ENCODE results near the gene OR1J1. TPM values are rescaled to one million over a fixed set of nuclear protein-coding genes. Genes with fewer than 3 reads are reported as not detected.

The OR1J1 gene
- total and polyA plus RNA-seq, 2 donors (not counting 1 experiment from before 2014, with no cell fraction given): not detected

GRCh38 chr9:122479062-122479461, 1.3 kb upstream of the OR1J1 start:
- no peak for TF ChIP-seq EZH2 (IDR thresholded peaks at IDR 0.05; ENCODE audit: low read length, missing control alignments)
- no peak for TF ChIP-seq CTCF (conservative IDR thresholded peaks at IDR 0.05 in 1 of 2, IDR thresholded peaks at IDR 0.05 in 1 of 2; ENCODE audit: low read depth in 1 of 2, low read length in 2 of 2)
- H3K9ac ChIP-seq (ENCODE audit: insufficient read depth, low read length): no peak overlapping the region
- H3K27ac ChIP-seq (ENCODE audit: insufficient read depth, low read length): no peak overlapping the region
- no peak overlapping the region for H2AFZ ChIP-seq (ENCODE audit: low read length)
- no peak overlapping the region for H3K4me3 ChIP-seq (replicated peaks in 1 of 4; ENCODE audit: control extremely low read depth in 1 of 4, insufficient read depth in 1 of 4, low read depth in 3 of 4, low read length in 4 of 4)
- H3K4me1 ChIP-seq (ENCODE audit: control insufficient read depth, extremely low read depth, insufficient read depth, low read length): no peaks in the 10 kb centered on the region
- H4K20me1 ChIP-seq (ENCODE audit: control insufficient read depth, extremely low read depth, insufficient read depth, low read length): no peaks in the 10 kb centered on the region
- no peaks in the 10 kb centered on the region for H3K9me3 ChIP-seq (ENCODE audit: control insufficient read depth, insufficient read depth, low read depth, low read length)
- no peaks in the 10 kb centered on the region for H3K79me2 ChIP-seq (ENCODE audit: control insufficient read depth, insufficient read depth, low read length)
- H3K36me3 ChIP-seq (ENCODE audit: control insufficient read depth, insufficient read depth, low read length): no peaks in the 10 kb centered on the region
- H3K27me3 ChIP-seq (ENCODE audit: control insufficient read depth, insufficient read depth, low read length): no peaks in the 10 kb centered on the region
- no peak for DNase-seq (ENCODE audit: low read depth in 2 of 2)
- no peak overlapping the region for H3K4me2 ChIP-seq (ENCODE audit: extremely low read depth, insufficient read depth, low read length)

GRCh38 chr9:122477346-122477745, 380 bp downstream of the OR1J1 start:
- H3K27ac ChIP-seq (ENCODE audit: insufficient read depth, low read length): no peak overlapping the region
- no peak overlapping the region for H2AFZ ChIP-seq (ENCODE audit: low read length)
- H3K4me3 ChIP-seq (replicated peaks in 1 of 4; ENCODE audit: control extremely low read depth in 1 of 4, insufficient read depth in 1 of 4, low read depth in 3 of 4, low read length in 4 of 4): no peak overlapping the region
- TF ChIP-seq EZH2 (IDR thresholded peaks at IDR 0.05; ENCODE audit: low read length, missing control alignments) (no peak), CTCF (conservative IDR thresholded peaks at IDR 0.05 in 1 of 2, IDR thresholded peaks at IDR 0.05 in 1 of 2; ENCODE audit: low read depth in 1 of 2, low read length in 2 of 2) (no peak)
- H3K4me1 ChIP-seq (ENCODE audit: control insufficient read depth, extremely low read depth, insufficient read depth, low read length): no peaks in the 10 kb centered on the region
- no peak overlapping the region for H3K4me2 ChIP-seq (ENCODE audit: extremely low read depth, insufficient read depth, low read length)
- no peaks in the 10 kb centered on the region for H3K79me2 ChIP-seq (ENCODE audit: control insufficient read depth, insufficient read depth, low read length)
- H4K20me1 ChIP-seq (ENCODE audit: control insufficient read depth, extremely low read depth, insufficient read depth, low read length): no peaks in the 10 kb centered on the region
- H3K36me3 ChIP-seq (ENCODE audit: control insufficient read depth, insufficient read depth, low read length): no peaks in the 10 kb centered on the region
- no peak overlapping the region for H3K9ac ChIP-seq (ENCODE audit: insufficient read depth, low read length)
- no peaks in the 10 kb centered on the region for H3K9me3 ChIP-seq (ENCODE audit: control insufficient read depth, insufficient read depth, low read depth, low read length)
- H3K27me3 ChIP-seq (ENCODE audit: control insufficient read depth, insufficient read depth, low read length): no peaks in the 10 kb centered on the region
- DNase-seq (ENCODE audit: low read depth in 2 of 2): no peak

GRCh38 chr9:122475717-122476116, 2.0 kb downstream of the OR1J1 start:
- H3K79me2 ChIP-seq (ENCODE audit: control insufficient read depth, insufficient read depth, low read length): no peaks in the 10 kb centered on the region
- H3K27me3 ChIP-seq (ENCODE audit: control insufficient read depth, insufficient read depth, low read length): no peaks in the 10 kb centered on the region
- H3K36me3 ChIP-seq (ENCODE audit: control insufficient read depth, insufficient read depth, low read length): no peaks in the 10 kb centered on the region
- no peaks in the 10 kb centered on the region for H3K4me1 ChIP-seq (ENCODE audit: control insufficient read depth, extremely low read depth, insufficient read depth, low read length)
- no peaks in the 10 kb centered on the region for H4K20me1 ChIP-seq (ENCODE audit: control insufficient read depth, extremely low read depth, insufficient read depth, low read length)
- DNase-seq (ENCODE audit: low read depth in 2 of 2): no peak
- H3K9ac ChIP-seq (ENCODE audit: insufficient read depth, low read length): no peak overlapping the region
- H2AFZ ChIP-seq (ENCODE audit: low read length): no peak overlapping the region
- H3K4me2 ChIP-seq (ENCODE audit: extremely low read depth, insufficient read depth, low read length): no peak overlapping the region
- H3K27ac ChIP-seq (ENCODE audit: insufficient read depth, low read length): no peak overlapping the region
- no peak for TF ChIP-seq EZH2 (IDR thresholded peaks at IDR 0.05; ENCODE audit: low read length, missing control alignments)
- no peak for TF ChIP-seq CTCF (conservative IDR thresholded peaks at IDR 0.05 in 1 of 2, IDR thresholded peaks at IDR 0.05 in 1 of 2; ENCODE audit: low read depth in 1 of 2, low read length in 2 of 2)
- H3K4me3 ChIP-seq (replicated peaks in 1 of 4; ENCODE audit: control extremely low read depth in 1 of 4, insufficient read depth in 1 of 4, low read depth in 3 of 4, low read length in 4 of 4): no peak overlapping the region
- no peaks in the 10 kb centered on the region for H3K9me3 ChIP-seq (ENCODE audit: control insufficient read depth, insufficient read depth, low read depth, low read length)

Measured in fibroblast of lung (primary cell).